Breast epithelium (tissue), 4 donors: ENCODE measurements around the gene POLR2H. TPM values are rescaled to one million over a fixed set of nuclear protein-coding genes. Genes with fewer than 3 reads are reported as not detected.

Experiments used
- DNase-seq, 2 donors: peaks; one replicate each; pipeline ENCODE4 v3.0.0-alpha.2; 2019; ENCODE audit warnings: low spot score in 2 of 2
- H3K27ac ChIP-seq, 2 donors: fragments of 200-600 bp; sonication (generic) in 1 of 2; one replicate each; pipeline ENCODE4 v1.5.1; 2016 to 2019; ENCODE audit warnings: mild to moderate bottlenecking in 1 of 2
- H3K27me3 ChIP-seq, 2 donors: fragments of 200-600 bp; sonication (generic) in 1 of 2; one replicate each; pipeline versions ENCODE4 v1.5.1 to v1.6.0; 2017 to 2019; ENCODE audit warnings: control low read depth in 1 of 2, mild to moderate bottlenecking in 1 of 2
- H3K36me3 ChIP-seq: fragments of 200-600 bp; one replicate; pipeline ENCODE4 v1.5.1; 2019
- H3K4me1 ChIP-seq, 2 donors: fragments of 200-600 bp; sonication (generic); one replicate each; pipeline ENCODE4 v1.5.1; 2016 to 2019; ENCODE audit warnings: control low read depth in 1 of 2
- H3K4me3 ChIP-seq, 3 donors: fragments of 200-600 bp; sonication (generic); 1 replicate in 2 of 3; 2 replicates in 1 of 3; pipeline ENCODE4 v1.5.1; 2016 to 2019; ENCODE audit warnings: mild to moderate bottlenecking in 3 of 3, moderate library complexity in 2 of 3
- H3K9me3 ChIP-seq, 2 donors: fragments of 200-600 bp; sonication (generic) in 1 of 2; one replicate each; pipeline ENCODE4 v1.5.1; 2016 to 2019; ENCODE audit warnings: control low read depth in 1 of 2
- POLR2A ChIP-seq: fragments of 450-650 bp; IDR thresholded peaks from one replicate; pipeline ENCODE4 v1.6.1; 2016; ENCODE audit warnings: antibody characterized with exemption, mild to moderate bottlenecking, moderate library complexity
- POLR2AphosphoS5 ChIP-seq, 3 donors: sonication (generic); formaldehyde crosslinking; IDR thresholded peaks; one replicate each; pipeline ENCODE4 v1.6.1; 2017; ENCODE audit warnings: antibody characterized with exemption in 3 of 3
- intact Hi-C: fragments of 100-400 bp; cut with DNase I; formaldehyde crosslinking; loops from one replicate; pipeline ENCODE4 v1.15.1; 2023; ENCODE audit warnings: low total_unique reads
- total RNA-seq, 3 donors: library from RNA; depleted of rRNA; stranded (reverse); fragments of >200 nt; gene quantifications; one replicate each; pipeline ENCODE4 v1.1.0, GENCODE V29; 2016
- TF ChIP-seq, protein P1 (sequence below), 3 donors: fragments of 450-650 bp; IDR thresholded peaks; one replicate each; pipeline ENCODE4 v1.5.1; 2016 to 2017; ENCODE audit warnings: antibody characterized with exemption in 3 of 3, mild to moderate bottlenecking in 3 of 3, moderate library complexity in 3 of 3

POLR2H gene
- total RNA-seq, 3 donors from 2014 or later = 63.7 to 101 (median 99.5) TPM

DNA sequence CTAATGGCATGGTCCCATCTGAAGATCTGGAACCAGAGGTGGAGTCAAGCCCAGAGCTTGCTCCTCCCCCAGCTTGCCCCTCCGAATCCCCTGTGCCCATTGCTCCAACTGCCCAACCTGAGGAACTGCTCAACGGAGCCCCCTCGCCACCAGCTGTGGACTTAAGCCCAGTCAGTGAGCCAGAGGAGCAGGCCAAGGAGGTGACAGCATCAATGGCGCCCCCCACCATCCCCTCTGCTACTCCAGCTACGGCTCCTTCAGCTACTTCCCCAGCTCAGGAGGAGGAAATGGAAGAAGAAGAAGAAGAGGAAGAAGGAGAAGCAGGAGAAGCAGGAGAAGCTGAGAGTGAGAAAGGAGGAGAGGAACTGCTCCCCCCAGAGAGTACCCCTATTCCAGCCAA, 39.8 kb upstream of the POLR2H start:
- Histone ChIP-seq H3K36me3 (peaks cover 26% of the 10 kb centered on the region), H3K27me3 (no peaks in the 10 kb centered on the region), H3K27ac (peak overlapping the region; percentile 92 to 96), H3K4me3 (no peak overlapping the region), H3K4me1 (peaks cover 6 to 26% of the 10 kb centered on the region in 2 donors), H3K9me3 (no peaks in the 10 kb centered on the region)
- intact Hi-C loops = no loop called here
- TF ChIP-seq POLR2A = no peak
- TF ChIP-seq POLR2AphosphoS5 (IDR thresholded peaks at IDR 0.05) = no peak
- TF ChIP-seq, protein P1, sequence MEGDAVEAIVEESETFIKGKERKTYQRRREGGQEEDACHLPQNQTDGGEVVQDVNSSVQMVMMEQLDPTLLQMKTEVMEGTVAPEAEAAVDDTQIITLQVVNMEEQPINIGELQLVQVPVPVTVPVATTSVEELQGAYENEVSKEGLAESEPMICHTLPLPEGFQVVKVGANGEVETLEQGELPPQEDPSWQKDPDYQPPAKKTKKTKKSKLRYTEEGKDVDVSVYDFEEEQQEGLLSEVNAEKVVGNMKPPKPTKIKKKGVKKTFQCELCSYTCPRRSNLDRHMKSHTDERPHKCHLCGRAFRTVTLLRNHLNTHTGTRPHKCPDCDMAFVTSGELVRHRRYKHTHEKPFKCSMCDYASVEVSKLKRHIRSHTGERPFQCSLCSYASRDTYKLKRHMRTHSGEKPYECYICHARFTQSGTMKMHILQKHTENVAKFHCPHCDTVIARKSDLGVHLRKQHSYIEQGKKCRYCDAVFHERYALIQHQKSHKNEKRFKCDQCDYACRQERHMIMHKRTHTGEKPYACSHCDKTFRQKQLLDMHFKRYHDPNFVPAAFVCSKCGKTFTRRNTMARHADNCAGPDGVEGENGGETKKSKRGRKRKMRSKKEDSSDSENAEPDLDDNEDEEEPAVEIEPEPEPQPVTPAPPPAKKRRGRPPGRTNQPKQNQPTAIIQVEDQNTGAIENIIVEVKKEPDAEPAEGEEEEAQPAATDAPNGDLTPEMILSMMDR (IDR thresholded peaks at IDR 0.05) = no peak
- DNase-seq = no peak

DNA sequence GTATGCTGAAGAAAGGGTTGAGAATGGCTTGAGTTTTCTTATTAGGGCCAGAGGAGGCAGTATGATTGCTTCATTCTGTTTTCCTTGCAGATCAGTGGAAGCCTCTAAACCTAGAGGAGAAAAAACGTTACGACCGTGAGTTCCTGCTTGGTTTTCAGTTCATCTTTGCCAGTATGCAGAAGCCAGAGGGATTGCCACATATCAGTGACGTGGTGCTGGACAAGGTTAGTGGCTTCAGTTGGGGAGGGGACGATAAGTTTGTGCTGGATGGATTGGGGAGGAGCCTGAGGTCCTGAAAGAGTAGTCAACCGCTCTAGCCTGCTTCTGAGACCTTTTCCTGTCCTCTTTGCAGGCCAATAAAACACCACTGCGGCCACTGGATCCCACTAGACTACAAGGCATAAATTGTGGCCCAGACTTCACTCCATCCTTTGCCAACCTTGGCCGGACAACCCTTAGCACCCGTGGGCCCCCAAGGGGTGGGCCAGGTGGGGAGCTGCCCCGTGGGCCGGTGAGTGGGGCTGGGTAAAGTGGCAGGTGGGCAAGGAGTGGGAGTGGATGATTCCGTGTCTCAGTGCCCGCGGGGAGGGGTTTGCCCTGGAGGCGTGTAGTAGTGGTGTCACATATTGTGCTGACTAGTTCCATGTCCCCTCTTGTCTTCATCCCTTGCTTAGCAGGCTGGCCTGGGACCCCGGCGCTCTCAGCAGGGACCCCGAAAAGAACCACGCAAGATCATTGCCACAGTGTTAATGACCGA, 38.6 kb upstream of the POLR2H start:
- no peak overlapping the region for H3K4me3 ChIP-seq
- H3K27ac ChIP-seq = peak overlapping the region; percentile 21 to 41
- no peak for DNase-seq
- H3K9me3 ChIP-seq = no peaks in the 10 kb centered on the region
- TF ChIP-seq POLR2A (no peak), POLR2AphosphoS5 (IDR thresholded peaks at IDR 0.05) (peak in 1 of 3 donors; percentile 23)
- TF ChIP-seq, protein P1 (IDR thresholded peaks at IDR 0.05) = no peak
- peaks cover 6 to 14% of the 10 kb centered on the region in 2 donors for H3K4me1 ChIP-seq
- peaks cover 39% of the 10 kb centered on the region for H3K36me3 ChIP-seq
- H3K27me3 ChIP-seq = no peaks in the 10 kb centered on the region
- intact Hi-C loops = no loop called here

DNA sequence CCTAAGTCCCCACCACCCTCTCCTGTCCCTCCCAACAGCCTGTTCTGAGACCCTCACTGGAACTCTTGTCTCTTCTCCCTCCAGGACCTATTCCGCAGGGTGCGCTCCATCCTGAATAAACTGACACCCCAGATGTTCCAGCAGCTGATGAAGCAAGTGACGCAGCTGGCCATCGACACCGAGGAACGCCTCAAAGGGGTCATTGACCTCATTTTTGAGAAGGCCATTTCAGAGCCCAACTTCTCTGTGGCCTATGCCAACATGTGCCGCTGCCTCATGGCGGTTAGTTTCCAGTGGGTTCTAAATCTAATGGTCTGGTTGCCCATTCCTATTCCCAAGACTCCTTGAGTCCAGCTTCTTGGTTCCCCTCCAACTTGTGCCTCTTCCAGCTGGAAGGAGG, 37.8 kb upstream of the POLR2H start:
- intact Hi-C loops = no loop called here
- Histone ChIP-seq H3K4me3 (no peak overlapping the region), H3K27ac (peak overlapping the region in 1 of 2 donors; percentile 21), H3K36me3 (peaks cover 45% of the 10 kb centered on the region), H3K9me3 (no peaks in the 10 kb centered on the region), H3K4me1 (peaks cover 6 to 7% of the 10 kb centered on the region in 2 donors), H3K27me3 (no peaks in the 10 kb centered on the region)
- no peak for DNase-seq
- TF ChIP-seq, protein P1 (IDR thresholded peaks at IDR 0.05) = no peak
- TF ChIP-seq POLR2A = no peak
- no peak for TF ChIP-seq POLR2AphosphoS5 (IDR thresholded peaks at IDR 0.05)

DNA sequence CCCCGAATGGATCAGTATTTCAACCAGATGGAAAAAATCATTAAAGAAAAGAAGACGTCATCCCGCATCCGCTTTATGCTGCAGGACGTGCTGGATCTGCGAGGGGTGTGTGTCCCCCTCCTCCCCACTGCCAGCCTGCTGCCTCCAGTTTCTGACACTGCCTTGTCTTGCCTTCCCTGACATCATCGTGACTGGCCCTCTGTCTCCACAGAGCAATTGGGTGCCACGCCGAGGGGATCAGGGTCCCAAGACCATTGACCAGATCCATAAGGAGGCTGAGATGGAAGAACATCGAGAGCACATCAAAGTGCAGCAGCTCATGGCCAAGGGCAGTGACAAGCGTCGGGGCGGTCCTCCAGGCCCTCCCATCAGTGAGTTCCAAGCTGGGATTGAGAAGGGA, 36.2 kb upstream of the POLR2H start:
- intact Hi-C loops = no loop called here
- no peak for DNase-seq
- peaks cover 50% of the 10 kb centered on the region for H3K36me3 ChIP-seq
- H3K27me3 ChIP-seq = no peaks in the 10 kb centered on the region
- H3K27ac ChIP-seq = no peak overlapping the region
- H3K4me1 ChIP-seq = peaks cover 1 to 3% of the 10 kb centered on the region in 2 donors
- H3K9me3 ChIP-seq = no peaks in the 10 kb centered on the region
- TF ChIP-seq, protein P1 (IDR thresholded peaks at IDR 0.05) = no peak
- TF ChIP-seq POLR2A (no peak), POLR2AphosphoS5 (IDR thresholded peaks at IDR 0.05) (no peak)
- no peak overlapping the region for H3K4me3 ChIP-seq

DNA sequence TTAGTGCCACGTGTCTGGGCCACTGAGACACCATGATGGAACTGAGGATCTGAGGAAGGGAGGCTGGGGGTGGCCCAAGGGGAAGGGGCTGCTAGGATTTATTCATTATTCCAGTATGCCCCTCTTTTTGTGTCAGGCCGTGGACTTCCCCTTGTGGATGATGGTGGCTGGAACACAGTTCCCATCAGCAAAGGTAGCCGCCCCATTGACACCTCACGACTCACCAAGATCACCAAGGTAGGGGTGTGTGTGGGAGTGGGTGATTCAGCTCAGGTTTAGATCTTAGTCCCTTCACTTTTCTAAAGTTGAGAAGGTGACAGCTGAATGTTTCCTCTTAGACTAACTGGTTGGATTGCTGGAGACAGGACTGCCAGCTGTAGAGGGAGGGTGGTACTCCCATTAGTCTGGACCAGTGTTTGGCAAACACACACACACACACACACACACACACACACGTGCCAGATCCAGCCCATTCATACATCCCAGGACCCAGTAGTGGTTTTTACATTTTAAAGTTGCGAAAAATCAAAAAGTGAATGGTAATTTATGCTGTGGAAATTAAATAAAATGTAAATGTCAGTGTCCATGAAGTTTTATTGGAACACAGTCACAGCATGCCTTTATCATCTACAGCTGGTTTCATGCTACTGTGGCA, 35.7 kb upstream of the POLR2H start:
- H3K4me1 ChIP-seq = no peaks in the 10 kb centered on the region
- no peak overlapping the region for H3K4me3 ChIP-seq
- no peaks in the 10 kb centered on the region for H3K9me3 ChIP-seq
- intact Hi-C loops = no loop called here
- TF ChIP-seq, protein P1 (IDR thresholded peaks at IDR 0.05) = no peak
- TF ChIP-seq POLR2AphosphoS5 (IDR thresholded peaks at IDR 0.05) (no peak), POLR2A (no peak)
- peaks cover 50% of the 10 kb centered on the region for H3K36me3 ChIP-seq
- no peak for DNase-seq
- H3K27ac ChIP-seq = no peak overlapping the region
- no peaks in the 10 kb centered on the region for H3K27me3 ChIP-seq
